PFSK-1 (cell line): ENCODE data around the gene KDM4B.

Experiments used
- FOXP2 ChIP-seq: optimal IDR thresholded peaks from 2 replicates; pipeline ENCODE3; 2011; ENCODE audit warnings: borderline replicate concordance, control low read depth, inconsistent platforms; ENCODE audit not compliant: insufficient read depth; ENCODE audit errors: extremely low read length, extremely low read depth
- POLR2AphosphoS5 ChIP-seq: IDR thresholded peaks from 2 replicates; pipeline ENCODE4 v1.6.1; 2012; ENCODE audit warnings: low read depth, mild to moderate bottlenecking, control low read depth, low read length, moderate library complexity
- REST ChIP-seq, 2 experiments: IDR thresholded peaks; 2 replicates each; pipeline versions ENCODE4 v1.6.1 to v1.8.0; 2011 to 2012; ENCODE audit warnings: low read depth in 2 of 2, low read length in 2 of 2, control low read depth in 1 of 2, inconsistent platforms in 1 of 2, mild to moderate bottlenecking in 1 of 2, moderate library complexity in 1 of 2; ENCODE audit not compliant: insufficient read depth in 1 of 2
- SIN3A ChIP-seq: IDR thresholded peaks from 2 replicates; pipeline ENCODE4 v1.6.1; 2012; ENCODE audit warnings: mild to moderate bottlenecking, low read length, moderate library complexity, borderline replicate concordance; ENCODE audit not compliant: insufficient read depth
- TAF1 ChIP-seq: IDR thresholded peaks from 2 replicates; pipeline ENCODE4 v1.6.1; 2012; ENCODE audit warnings: low read length, control low read depth, borderline replicate concordance; ENCODE audit not compliant: insufficient read depth

The KDM4B gene

GRCh38 chr19:5030822-5031221 is 61.9 kb downstream of the KDM4B start:
- TF ChIP-seq FOXP2, result no peak
- TF ChIP-seq SIN3A, result no peak
- no peak for TF ChIP-seq POLR2AphosphoS5
- no peak for TF ChIP-seq REST (IDR thresholded peaks at IDR 0.05; ENCODE audit: insufficient read depth in 1 of 2, low read depth in 2 of 2, low read length in 2 of 2)
- no peak for TF ChIP-seq TAF1

GRCh38 chr19:5031231-5032100 is 62.6 kb downstream of the KDM4B start:
- no peak for TF ChIP-seq REST (IDR thresholded peaks at IDR 0.05; ENCODE audit: insufficient read depth in 1 of 2, low read depth in 2 of 2, low read length in 2 of 2)
- no peak for TF ChIP-seq POLR2AphosphoS5
- TF ChIP-seq TAF1, result peak; percentile 26; the same call in 1 of the 2 replicates
- peak; percentile 87 for TF ChIP-seq FOXP2

- TF ChIP-seq REST (IDR thresholded peaks at IDR 0.05; ENCODE audit: insufficient read depth in 1 of 2, low read depth in 2 of 2, low read length in 2 of 2), result no peak
- TF ChIP-seq FOXP2, result no peak
- no peak; the same call in 1 of the 2 replicates for TF ChIP-seq TAF1
- no peak for TF ChIP-seq SIN3A
- no peak for TF ChIP-seq POLR2AphosphoS5
These were observed 63.4 kb downstream of the KDM4B start for GRCh38 chr19:5032101-5032967.

- no peak for TF ChIP-seq POLR2AphosphoS5
- TF ChIP-seq TAF1, result no peak
- TF ChIP-seq REST (IDR thresholded peaks at IDR 0.05; ENCODE audit: insufficient read depth in 1 of 2, low read depth in 2 of 2, low read length in 2 of 2), result no peak
These were observed 66.3 kb downstream of the KDM4B start for GRCh38 chr19:5035105-5035761.
